Amniotic epithelial cell (primary cell): ENCODE results near the gene PYY.
A peak's percentile ranks its signal among the peaks of the same experiment; 100 is the strongest.
"Not testable (repeated sequence)": the region's sequence is repeated elsewhere in the genome, so short reads cannot be mapped to it uniquely, and the experiment has no call there.

Experiments used
- DNase-seq: peaks from one replicate; pipeline ENCODE4 v3.0.0-alpha.2; 2010; ENCODE audit warnings: low read depth

Gene PYY

GRCh38 chr17:43978078-43978477 is 24.3 kb upstream of the PYY start:
- DNase-seq = no peak

GRCh38 chr17:43976963-43977837 is 23.5 kb upstream of the PYY start:
- no peak for DNase-seq

GRCh38 chr17:43975898-43976297 is 22.2 kb upstream of the PYY start:
- DNase-seq = no peak

- DNase-seq = no peak
These were observed 20.9 kb upstream of the PYY start for GRCh38 chr17:43974382-43975266.

- DNase-seq = not testable (repeated sequence)
These were observed 18.9 kb upstream of the PYY start for GRCh38 chr17:43972444-43973212.

- DNase-seq = not testable (repeated sequence)
These were observed 17.7 kb upstream of the PYY start for GRCh38 chr17:43971436-43971835.

- DNase-seq = no peak
These were observed 16.6 kb upstream of the PYY start for GRCh38 chr17:43970366-43970765.

- DNase-seq = no peak
These were observed 13.6 kb upstream of the PYY start for GRCh38 chr17:43967251-43967875.

GRCh38 chr17:43966276-43966675 is 12.5 kb upstream of the PYY start:
- DNase-seq = no peak

- DNase-seq = no peak
These were observed 8.7 kb upstream of the PYY start for GRCh38 chr17:43962479-43962878.

- DNase-seq = no peak
These were observed 8.2 kb upstream of the PYY start for GRCh38 chr17:43961954-43962353.

GRCh38 chr17:43961292-43961691 is 7.6 kb upstream of the PYY start:
- not testable (repeated sequence) for DNase-seq

GRCh38 chr17:43958748-43959352 is 5.1 kb upstream of the PYY start:
- DNase-seq = peak; percentile 44

GRCh38 chr17:43956222-43956621 is 2.5 kb upstream of the PYY start:
- DNase-seq = no peak

- DNase-seq = no peak
These were observed 745 bp downstream of the PYY start for GRCh38 chr17:43952724-43953666.

- DNase-seq = peak; percentile 9
These were observed 1.4 kb downstream of the PYY start for GRCh38 chr17:43952351-43952723.

- DNase-seq = no peak
These were observed 2.0 kb downstream of the PYY start for GRCh38 chr17:43951750-43952149.

- no peak for DNase-seq
These were observed 3.2 kb downstream of the PYY start for GRCh38 chr17:43950554-43950953.

- DNase-seq = peak; percentile 13
These were observed 4.0 kb downstream of the PYY start for GRCh38 chr17:43949781-43950180.

GRCh38 chr17:43946781-43947180 is 7.0 kb downstream of the PYY start:
- DNase-seq = peak; percentile 14
